Activated CD4-positive, alpha-beta T cell treated with anti-CD3 and anti-CD28 coated beads, Interleukin-2, amount 50 U/mL, for 16 hours (primary cell): ENCODE results near the gene OPN5.

Experiments used
- DNase-seq: peaks from one replicate; pipeline ENCODE4 v3.0.0-alpha.2; 2020

OPN5 gene

DNA sequence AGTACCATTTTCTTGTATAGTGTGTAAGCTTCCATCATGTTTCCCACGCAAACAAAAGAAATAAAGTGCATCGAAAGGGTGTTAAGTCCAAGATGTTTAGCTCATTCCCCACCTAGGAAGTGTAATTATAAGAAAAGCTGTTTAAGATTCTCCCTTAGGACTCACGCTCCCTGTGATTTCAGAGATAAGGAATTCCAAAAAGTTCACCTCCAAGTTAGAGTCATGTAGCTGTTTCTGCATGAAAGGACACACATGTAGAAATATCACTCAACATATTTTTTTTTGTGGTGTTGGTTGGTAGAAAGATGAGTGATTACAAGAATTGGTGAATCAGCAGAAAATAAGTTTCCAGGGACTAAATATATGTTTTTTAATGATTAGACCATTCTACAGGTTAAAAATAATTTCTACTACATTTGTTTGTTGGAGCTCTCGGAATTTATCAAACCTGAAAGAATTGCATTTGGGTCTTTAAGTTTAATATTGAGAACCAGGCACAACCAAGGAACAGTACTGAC is 10.4 kb downstream of the OPN5 start:
- no peak for DNase-seq

GRCh38 chr6:47794577-47795135 is 12.8 kb downstream of the OPN5 start:
- DNase-seq, result no peak

GRCh38 chr6:47801984-47802383 is 20.2 kb downstream of the OPN5 start:
- no peak for DNase-seq

- no peak for DNase-seq
Measured at GRCh38 chr6:47804821-47805220, 23.0 kb downstream of the OPN5 start.

DNA sequence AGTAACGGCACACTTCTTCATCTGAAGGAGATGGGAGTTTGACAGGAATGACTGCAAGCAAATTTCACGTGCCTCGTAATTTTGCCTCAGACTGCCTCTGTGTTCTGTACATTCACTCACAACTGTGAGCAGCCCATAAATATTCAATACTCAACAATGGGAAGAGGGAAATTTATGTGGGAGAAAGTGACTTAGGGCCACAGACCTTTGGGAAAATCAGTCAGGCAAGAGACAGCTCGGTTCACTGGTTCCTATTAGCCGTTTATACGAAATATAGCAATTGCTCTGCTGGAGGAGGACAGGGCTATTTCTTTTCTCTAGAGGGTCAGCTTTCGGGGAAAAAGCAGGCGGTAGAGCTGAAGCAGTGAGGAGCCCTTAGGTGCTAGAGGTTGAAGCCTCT is 28.0 kb downstream of the OPN5 start:
- DNase-seq, result no peak

DNA sequence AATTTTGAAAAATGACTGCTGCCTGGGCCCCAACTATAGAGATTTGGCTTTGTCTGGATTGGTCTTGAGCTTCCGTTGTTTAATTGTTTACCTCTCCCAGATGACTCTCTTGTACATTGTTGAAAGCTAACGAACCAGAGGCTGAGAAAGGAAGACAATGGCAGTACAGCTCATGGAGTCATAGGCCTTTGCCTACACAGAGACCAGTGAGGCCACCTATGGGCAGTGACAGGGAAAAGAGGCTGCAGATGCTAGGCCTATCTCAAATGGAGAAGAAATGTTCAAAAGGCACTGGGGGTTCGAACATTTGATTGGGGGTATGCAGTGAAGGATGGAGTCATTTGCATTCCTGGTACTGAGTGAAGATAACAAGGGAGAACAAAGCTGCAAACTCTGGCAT is 29.1 kb downstream of the OPN5 start:
- DNase-seq, result no peak

DNA sequence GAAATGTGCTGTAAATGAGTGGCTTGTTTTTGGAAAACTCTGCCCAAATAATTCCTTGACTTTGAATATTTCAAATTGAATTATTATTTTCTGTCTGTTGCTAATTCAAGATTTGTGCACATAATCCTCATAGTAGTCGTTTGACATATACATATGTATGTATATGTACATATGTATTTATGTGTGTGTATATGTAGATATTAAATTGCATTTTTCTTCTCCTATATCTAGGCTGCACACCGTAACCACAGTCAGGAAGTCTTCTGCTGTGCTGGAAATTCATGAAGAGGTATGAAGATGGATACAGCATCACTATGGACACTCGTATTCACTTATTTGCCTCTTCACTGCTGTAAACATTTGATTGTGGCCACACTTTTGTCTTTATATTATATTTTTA is 29.6 kb downstream of the OPN5 start:
- DNase-seq, result no peak

DNA sequence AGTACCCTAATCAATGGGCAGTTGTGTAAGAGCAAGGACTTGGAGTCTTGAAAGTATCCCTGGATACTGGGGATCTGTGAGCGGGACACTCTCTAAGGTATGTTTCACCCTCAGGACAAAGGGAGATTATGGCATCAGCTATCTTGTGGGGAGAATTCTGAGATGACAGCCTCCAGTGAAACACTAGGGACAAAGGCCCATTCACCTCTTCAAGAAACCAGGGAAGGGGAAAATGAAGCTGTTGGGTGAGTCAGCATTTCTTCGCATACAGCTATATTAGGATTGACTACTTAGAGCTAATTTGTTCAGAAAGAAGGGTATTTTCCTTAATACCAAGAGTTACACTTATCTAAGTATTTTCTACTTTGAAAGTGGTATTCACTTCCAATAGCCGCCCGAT is 35.9 kb downstream of the OPN5 start:
- DNase-seq, result no peak

- DNase-seq, result no peak
Measured at GRCh38 chr6:47819461-47819860, 37.6 kb downstream of the OPN5 start.

DNA sequence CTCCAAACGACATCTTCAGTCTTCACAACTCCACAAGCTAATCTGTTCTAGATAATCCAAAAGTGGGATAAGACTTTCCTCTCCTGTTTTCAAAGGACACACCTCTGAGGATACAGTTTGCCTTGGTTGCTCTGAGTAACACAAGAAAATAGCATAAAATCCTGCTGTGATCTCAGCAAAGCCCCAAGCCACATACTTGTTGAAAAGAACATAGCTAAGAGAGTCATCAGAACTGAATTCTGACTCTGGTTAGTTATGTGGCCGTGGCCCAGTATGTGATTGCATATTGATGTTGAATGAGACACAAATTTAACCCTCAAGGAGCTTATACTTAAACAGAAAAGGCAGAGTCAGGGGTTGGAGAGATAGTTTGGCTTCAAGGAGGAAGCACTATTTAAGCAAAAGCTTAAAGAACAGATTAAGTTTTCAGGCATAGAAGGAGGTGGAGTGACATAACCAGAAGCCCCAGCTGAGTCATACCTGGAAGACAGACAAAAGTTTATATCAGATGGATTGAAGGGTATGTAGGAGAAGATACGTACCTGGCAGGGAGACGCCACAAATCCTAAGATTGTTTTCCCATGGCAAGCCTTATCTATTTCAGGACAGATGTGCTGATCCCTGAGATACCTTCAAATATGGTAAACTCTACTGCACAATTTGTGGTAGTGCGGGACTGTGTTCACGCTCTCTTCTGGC is 41.2 kb downstream of the OPN5 start:
- no peak for DNase-seq

GRCh38 chr6:47832386-47833100 is 50.7 kb downstream of the OPN5 start:
- no peak for DNase-seq

DNA sequence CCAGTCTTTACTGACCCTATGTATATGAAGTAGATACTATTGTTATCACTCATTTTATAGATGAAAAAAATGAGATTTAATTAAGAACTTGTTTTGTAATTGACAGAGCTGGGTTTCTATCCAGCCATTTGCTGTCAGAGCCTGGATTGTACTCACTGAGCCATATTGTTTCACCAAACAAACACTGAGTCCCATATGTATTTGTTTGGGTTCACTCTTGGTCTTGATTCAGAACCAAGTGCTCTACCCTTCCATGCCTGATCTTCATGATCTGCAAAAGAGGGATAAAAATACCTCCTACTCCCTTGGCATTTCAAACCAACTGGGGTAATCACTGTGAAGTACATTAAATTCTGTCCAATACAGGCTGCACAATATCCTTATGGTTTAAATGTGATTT is 52.4 kb downstream of the OPN5 start:
- DNase-seq, result no peak

DNA sequence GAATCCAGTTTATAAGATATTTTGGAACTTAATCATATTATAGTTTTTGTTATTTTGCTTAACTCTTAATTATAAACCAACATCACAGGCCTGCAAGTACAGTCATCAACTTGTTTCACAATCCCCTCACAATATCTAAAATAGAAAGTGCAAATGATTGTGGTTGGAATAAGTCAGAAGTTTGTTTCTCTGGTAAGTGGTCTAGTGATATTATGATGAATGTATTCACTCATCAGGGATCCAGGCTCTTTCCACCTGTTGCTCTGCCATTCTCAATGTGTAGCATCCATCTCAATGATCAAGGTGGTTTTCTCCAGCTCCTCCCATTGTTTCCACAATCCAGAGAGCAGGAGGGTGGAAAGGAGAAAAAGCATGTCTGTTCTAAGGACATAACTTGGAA is 54.2 kb downstream of the OPN5 start:
- DNase-seq, result peak; percentile 21

- peak; percentile 12 for DNase-seq
Measured at GRCh38 chr6:47836639-47837038, 54.8 kb downstream of the OPN5 start.

DNA sequence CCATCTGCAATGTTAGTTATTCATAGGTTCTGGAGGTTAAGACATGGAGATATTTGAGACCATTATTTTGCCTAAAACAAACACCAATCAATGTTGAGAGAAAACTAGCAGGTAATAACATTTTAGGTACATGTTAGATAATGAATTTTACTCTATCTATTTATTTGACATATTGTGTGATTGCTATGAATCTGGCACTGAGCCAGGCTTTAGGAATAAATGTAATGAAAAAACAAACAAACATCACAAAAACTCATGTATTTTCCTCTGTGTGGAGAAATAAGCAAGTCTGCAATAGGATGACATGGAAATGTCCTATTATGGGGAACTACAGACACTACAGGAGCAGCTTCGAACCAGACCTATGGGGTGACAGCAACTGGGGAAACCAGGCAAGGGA is 57.8 kb downstream of the OPN5 start:
- no peak for DNase-seq

GRCh38 chr6:47844881-47845280 is 63.0 kb downstream of the OPN5 start:
- no peak for DNase-seq

GRCh38 chr6:47846752-47847151 is 64.9 kb downstream of the OPN5 start:
- no peak for DNase-seq

DNA sequence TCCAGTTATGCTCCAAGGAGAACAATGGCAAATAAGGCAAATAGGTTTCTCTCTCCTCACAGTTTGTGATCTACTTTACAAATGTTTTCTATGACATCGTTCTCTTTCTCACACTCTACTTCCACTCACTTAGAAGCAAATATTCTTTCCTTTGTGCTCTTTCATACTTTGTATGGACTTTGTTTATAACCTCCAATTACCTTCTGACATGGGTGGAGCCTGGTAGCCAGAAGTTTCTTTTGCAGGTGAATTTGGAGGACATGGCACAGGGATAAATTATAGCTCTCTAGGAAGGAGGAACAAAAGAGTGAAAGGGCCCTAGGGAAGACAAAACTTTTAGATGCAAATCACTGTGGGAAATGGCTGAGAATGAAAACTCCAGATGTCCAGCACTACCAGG is 69.3 kb downstream of the OPN5 start:
- no peak for DNase-seq

DNA sequence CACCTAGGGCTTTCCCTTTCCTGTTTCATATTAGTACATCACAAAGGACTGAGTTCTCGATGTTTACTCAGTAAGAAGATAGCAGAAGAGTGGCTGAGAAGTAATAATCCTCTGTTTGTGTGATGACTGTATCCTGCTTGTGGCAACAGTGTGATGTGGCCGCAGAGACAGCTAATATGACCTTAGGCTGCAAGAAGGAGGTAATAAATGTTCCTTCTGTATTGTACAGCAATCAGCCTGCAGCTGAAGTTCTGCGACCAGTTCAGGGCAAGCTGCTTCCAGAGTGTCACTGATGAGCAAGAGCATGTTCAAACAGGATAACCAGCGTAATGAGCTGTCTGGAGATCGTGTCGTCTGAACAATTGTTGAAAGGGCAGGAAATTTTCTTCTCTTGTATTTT is 70.9 kb downstream of the OPN5 start:
- no peak for DNase-seq

GRCh38 chr6:47853766-47854165 is 71.9 kb downstream of the OPN5 start:
- no peak for DNase-seq

DNA sequence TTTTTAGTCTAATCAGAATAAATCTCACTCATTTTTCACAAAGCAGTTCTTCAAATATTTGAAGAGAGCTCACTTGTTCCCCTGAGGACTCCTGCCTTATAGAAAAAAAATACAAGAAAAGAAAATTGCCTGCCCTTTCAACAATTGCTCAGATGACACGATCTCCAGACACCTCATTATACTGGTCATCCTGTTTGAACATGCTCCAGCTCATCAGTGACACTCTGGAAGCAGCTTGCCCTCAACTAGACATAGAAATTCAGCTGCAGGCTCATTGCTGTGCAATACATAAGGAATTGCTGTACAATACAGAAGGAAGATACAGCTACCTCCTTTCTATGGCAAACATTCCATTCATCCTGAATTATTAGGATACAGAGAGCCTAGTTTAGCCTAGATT is 73.1 kb downstream of the OPN5 start:
- no peak for DNase-seq

DNA sequence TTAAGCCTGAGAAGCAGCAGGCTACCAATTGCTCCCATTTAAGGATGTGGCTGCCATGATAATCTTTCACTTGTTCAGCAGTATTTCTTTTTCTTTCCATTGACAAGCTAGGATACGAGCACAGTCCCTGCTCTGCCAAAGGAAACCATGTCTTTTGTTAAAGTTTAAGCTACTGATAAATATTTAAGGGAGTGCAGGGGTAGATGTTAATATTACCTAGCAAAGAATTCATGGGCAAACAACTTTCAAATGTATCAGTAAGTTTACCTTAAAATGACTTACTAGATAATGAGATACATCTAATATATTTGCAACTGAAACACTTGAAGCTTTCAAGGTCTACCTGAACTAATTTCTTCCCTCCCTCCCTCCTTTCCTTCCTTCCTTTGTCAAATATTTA is 77.3 kb downstream of the OPN5 start:
- DNase-seq, result no peak

GRCh38 chr6:47862731-47863130 is 80.9 kb downstream of the OPN5 start:
- DNase-seq, result no peak

DNA sequence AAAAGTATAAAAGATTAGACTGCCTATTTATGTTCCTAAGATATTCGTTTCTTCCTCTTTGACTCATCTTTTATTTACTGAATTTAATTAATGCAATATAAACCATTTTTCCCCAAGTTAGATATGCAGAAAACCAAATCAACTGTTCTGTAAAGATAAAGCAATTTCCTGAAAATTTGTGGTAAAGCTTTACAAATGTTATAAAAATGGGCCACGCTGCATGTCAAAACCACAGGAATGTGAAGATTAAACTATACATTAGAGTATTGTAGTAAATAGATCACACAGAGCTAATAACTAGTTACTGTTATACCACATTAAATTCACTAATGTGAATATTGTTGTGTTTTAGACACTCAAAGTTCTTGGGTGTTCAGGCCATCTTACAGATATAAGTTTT is 83.4 kb downstream of the OPN5 start:
- DNase-seq, result no peak
